SH-SY5Y (cell line): ENCODE data around the gene CRY1.

Source experiments
- GATA2 ChIP-seq: IDR thresholded peaks from 2 replicates; pipeline ENCODE4 v1.6.1; 2011; ENCODE audit warnings: mild to moderate bottlenecking, low read depth, low read length
- GATA3 ChIP-seq: IDR thresholded peaks from 2 replicates; pipeline ENCODE4 v1.6.1; 2011; ENCODE audit warnings: low read depth, mild to moderate bottlenecking, low read length, moderate library complexity

DNA sequence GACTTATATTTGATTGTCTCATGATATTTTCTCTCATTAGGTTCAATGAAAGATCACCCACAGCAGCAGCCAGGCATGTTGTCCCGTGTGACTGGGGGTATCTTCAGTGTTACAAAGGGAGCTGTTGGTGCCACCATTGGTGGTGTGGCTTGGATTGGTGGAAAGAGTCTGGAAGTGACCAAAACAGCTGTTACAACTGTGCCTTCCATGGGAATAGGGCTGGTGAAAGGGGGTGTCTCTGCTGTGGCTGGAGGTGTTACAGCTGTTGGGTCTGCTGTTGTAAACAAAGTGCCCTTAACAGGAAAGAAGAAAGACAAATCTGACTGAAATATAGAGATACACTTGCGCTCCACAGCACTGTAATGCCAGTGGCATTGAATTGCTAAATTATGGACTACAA, 122.3 kb downstream of the CRY1 start:
- TF ChIP-seq GATA2 (no peak), GATA3 (no peak)
